ENCODE measurements around the gene DDX5. TPM values are rescaled to one million over a fixed set of nuclear protein-coding genes. Genes with fewer than 3 reads are reported as not detected.

DDX5 gene
- total RNA-seq, 1 donor from 2014 or later, result 555 TPM

GRCh38 chr17:64505340-64506200 is 519 bp downstream of the DDX5 start:
- peaks cover 93% of the 10 kb centered on the region for H3K79me2 ChIP-seq (ENCODE audit: insufficient read depth, low read length)
- Mint-ChIP-seq H3K27me3 (ENCODE audit: low read depth, unreplicated experiment) (no peaks in the 10 kb centered on the region), H3K9me3 (ENCODE audit: unreplicated experiment) (no peaks in the 10 kb centered on the region), H3K27ac (ENCODE audit: unreplicated experiment) (peak overlapping the region; percentile 99), H3K4me3 (ENCODE audit: unreplicated experiment) (peak overlapping the region; percentile 94), H3K4me1 (ENCODE audit: low read depth, unreplicated experiment) (peaks cover 32% of the 10 kb centered on the region), H3K36me3 (ENCODE audit: low read depth, unreplicated experiment) (peaks cover 18% of the 10 kb centered on the region)
- DNase-seq (ENCODE audit: low read depth), result peak; percentile 62
- H3K9me3 ChIP-seq (ENCODE audit: insufficient read depth, low read depth, low read length), result no peaks in the 10 kb centered on the region
- FAIRE-seq, result no peak
- H3K27ac ChIP-seq (ENCODE audit: low read depth, low read length), result peak overlapping the region; percentile 99
- H3K4me1 ChIP-seq (ENCODE audit: insufficient read depth, low read length), result peaks cover 29% of the 10 kb centered on the region
- H2AFZ ChIP-seq (ENCODE audit: low read depth, low read length), result no peak overlapping the region
- peaks cover 82% of the 10 kb centered on the region for H4K20me1 ChIP-seq (ENCODE audit: insufficient read depth, low read length)
- H3K9ac ChIP-seq (ENCODE audit: low read length), result peak overlapping the region; percentile 100
- TF ChIP-seq EZH2 (IDR thresholded peaks at IDR 0.05; ENCODE audit: insufficient read depth, low read length) (no peak), CTCF (IDR thresholded peaks at IDR 0.05; ENCODE audit: insufficient read depth, low read depth, low read length) (no peak)
- peaks cover 47% of the 10 kb centered on the region for H3K36me3 ChIP-seq (ENCODE audit: insufficient read depth, low read length)
- no peaks in the 10 kb centered on the region for H3K27me3 ChIP-seq (ENCODE audit: insufficient read depth, low read length)
- H3K4me2 ChIP-seq (ENCODE audit: low read length), result peak overlapping the region; percentile 93
- H3K4me3 ChIP-seq (ENCODE audit: insufficient read depth, low read depth, low read length), result peak overlapping the region; percentile 100

GRCh38 chr17:64504769-64505339 is 1.2 kb downstream of the DDX5 start:
- peaks cover 49% of the 10 kb centered on the region for H3K36me3 ChIP-seq (ENCODE audit: insufficient read depth, low read length)
- FAIRE-seq (no peak), DNase-seq (ENCODE audit: low read depth) (peak; percentile 77)
- no peaks in the 10 kb centered on the region for H3K9me3 ChIP-seq (ENCODE audit: insufficient read depth, low read depth, low read length)
- H3K27ac ChIP-seq (ENCODE audit: low read depth, low read length), result peak overlapping the region; percentile 99
- H3K4me2 ChIP-seq (ENCODE audit: low read length), result peak overlapping the region; percentile 90
- H3K79me2 ChIP-seq (ENCODE audit: insufficient read depth, low read length), result peaks cover 93% of the 10 kb centered on the region
- no peaks in the 10 kb centered on the region for H3K9me3 Mint-ChIP-seq (ENCODE audit: unreplicated experiment)
- H3K4me3 Mint-ChIP-seq (ENCODE audit: unreplicated experiment), result peak overlapping the region; percentile 94
- H3K27me3 Mint-ChIP-seq (ENCODE audit: low read depth, unreplicated experiment), result no peaks in the 10 kb centered on the region
- no peak overlapping the region for H2AFZ ChIP-seq (ENCODE audit: low read depth, low read length)
- peaks cover 20% of the 10 kb centered on the region for H3K36me3 Mint-ChIP-seq (ENCODE audit: low read depth, unreplicated experiment)
- no peaks in the 10 kb centered on the region for H3K27me3 ChIP-seq (ENCODE audit: insufficient read depth, low read length)
- H3K4me1 Mint-ChIP-seq (ENCODE audit: low read depth, unreplicated experiment), result peaks cover 38% of the 10 kb centered on the region
- peak overlapping the region; percentile 100 for H3K4me3 ChIP-seq (ENCODE audit: insufficient read depth, low read depth, low read length)
- H3K9ac ChIP-seq (ENCODE audit: low read length), result peak overlapping the region; percentile 100
- peaks cover 36% of the 10 kb centered on the region for H3K4me1 ChIP-seq (ENCODE audit: insufficient read depth, low read length)
- peaks cover 84% of the 10 kb centered on the region for H4K20me1 ChIP-seq (ENCODE audit: insufficient read depth, low read length)
- no peak for TF ChIP-seq CTCF (IDR thresholded peaks at IDR 0.05; ENCODE audit: insufficient read depth, low read depth, low read length)
- peak overlapping the region; percentile 96 for H3K27ac Mint-ChIP-seq (ENCODE audit: unreplicated experiment)
